MM.1S (cell line): Measurements from ENCODE around the gene TOM1.

Experiments
- CTCF ChIP-seq: fragments of 300-600 bp; sonication (generic); IDR thresholded peaks from 2 replicates; pipeline ENCODE4 v1.5.1; 2016; ENCODE audit warnings: antibody characterized with exemption, low read length, mixed read lengths
- EZH2 ChIP-seq: fragments of 300-600 bp; sonication (generic); optimal IDR thresholded peaks from 2 replicates; pipeline ENCODE3; 2017; ENCODE audit warnings: low read depth, mild to moderate bottlenecking, antibody characterized with exemption, low read length, mixed read lengths
- EZH2phosphoT487 ChIP-seq: fragments of 300-600 bp; sonication (generic); IDR thresholded peaks from 2 replicates; pipeline ENCODE4 v1.6.1; 2018; ENCODE audit warnings: antibody characterized with exemption, low read length

- TF ChIP-seq CTCF, result peak; percentile 50
- no peak for TF ChIP-seq EZH2
- no peak for TF ChIP-seq EZH2phosphoT487
Measured at GRCh38 chr22:35352214-35353111, 52.8 kb downstream of the TOM1 start.
